ENCODE data around the gene VAV1.
"Not testable (repeated sequence)": the region's sequence is repeated elsewhere in the genome, so short reads cannot be mapped to it uniquely, and the experiment has no call there.

VAV1 gene

GRCh38 chr19:6852001-6852400 lies 79.5 kb downstream of the VAV1 start:
- no peak for DNase-seq (ENCODE audit: low spot score)

GRCh38 chr19:6853868-6854267 lies 81.4 kb downstream of the VAV1 start:
- no peak for DNase-seq (ENCODE audit: low spot score)

- no peak for DNase-seq (ENCODE audit: low spot score)
Measured at GRCh38 chr19:6854758-6855157, 82.2 kb downstream of the VAV1 start.

GRCh38 chr19:6856749-6857372 lies 84.4 kb downstream of the VAV1 start:
- DNase-seq (ENCODE audit: low spot score) = no peak

GRCh38 chr19:6861683-6862286 lies 89.3 kb downstream of the VAV1 start:
- DNase-seq (ENCODE audit: low spot score) = no peak

GRCh38 chr19:6862673-6863078 lies 90.2 kb downstream of the VAV1 start:
- DNase-seq (ENCODE audit: low spot score) = peak; percentile 86

- no peak for DNase-seq (ENCODE audit: low spot score)
Measured at GRCh38 chr19:6864325-6864940, 91.9 kb downstream of the VAV1 start.

GRCh38 chr19:6865849-6866248 lies 93.3 kb downstream of the VAV1 start:
- no peak for DNase-seq (ENCODE audit: low spot score)

GRCh38 chr19:6866741-6867151 lies 94.2 kb downstream of the VAV1 start:
- no peak for DNase-seq (ENCODE audit: low spot score)

GRCh38 chr19:6868351-6868750 lies 95.8 kb downstream of the VAV1 start:
- DNase-seq (ENCODE audit: low spot score) = no peak

- DNase-seq (ENCODE audit: low spot score) = not testable (repeated sequence)
Measured at GRCh38 chr19:6869151-6869882, 96.8 kb downstream of the VAV1 start.

- no peak for DNase-seq (ENCODE audit: low spot score)
Measured at GRCh38 chr19:6873708-6874431, 101.4 kb downstream of the VAV1 start.

GRCh38 chr19:6875218-6875617 lies 102.7 kb downstream of the VAV1 start:
- no peak for DNase-seq (ENCODE audit: low spot score)

- no peak for DNase-seq (ENCODE audit: low spot score)
Measured at GRCh38 chr19:6876748-6877147, 104.2 kb downstream of the VAV1 start.

GRCh38 chr19:6877766-6878165 lies 105.3 kb downstream of the VAV1 start:
- no peak for DNase-seq (ENCODE audit: low spot score)

GRCh38 chr19:6886277-6886897 lies 113.9 kb downstream of the VAV1 start:
- no peak for DNase-seq (ENCODE audit: low spot score)

- DNase-seq (ENCODE audit: low spot score) = no peak
Measured at GRCh38 chr19:6887316-6887715, 114.8 kb downstream of the VAV1 start, which contains the start of gene ADGRE1. Gene ADGRE1, plus strand, starts transcription at chr19:6887579. Its CDS starts 30 bp downstream, at chr19:6887609.

GRCh38 chr19:6888967-6889366 lies 116.5 kb downstream of the VAV1 start:
- DNase-seq (ENCODE audit: low spot score) = no peak

- no peak for DNase-seq (ENCODE audit: low spot score)
Measured at GRCh38 chr19:6890401-6890913, 117.9 kb downstream of the VAV1 start.

GRCh38 chr19:6890938-6891337 lies 118.4 kb downstream of the VAV1 start:
- no peak for DNase-seq (ENCODE audit: low spot score)

- DNase-seq (ENCODE audit: low spot score) = no peak
Measured at GRCh38 chr19:6891761-6892385, 119.4 kb downstream of the VAV1 start.

Data from kidney capillary endothelial cell (primary cell).